CD4-positive, alpha-beta T cell (primary cell): Measurements from ENCODE around the gene SS18L1. TPM values are rescaled to one million over a fixed set of nuclear protein-coding genes. Genes with fewer than 3 reads are reported as not detected.

Experiments used
- ATAC-seq: fragments of 200-7000 bp; cut with Tn5 transposase; one replicate; pipeline ENCODE4 v1.10.0; 2022; ENCODE audit warnings: mild to moderate bottlenecking; ENCODE audit not compliant: poor library complexity
- CTCF ChIA-PET: fragments of 350-600 bp; sonication (Branson Sonifier 250); formaldehyde crosslinking; loops from one replicate; lab custom pipeline; 2021; ENCODE audit warnings: antibody characterized with exemption, inconsistent platforms; lab: Charles Lee
- POLR2A ChIA-PET: fragments of 350-600 bp; sonication (Branson Sonifier 250); formaldehyde crosslinking; loops from one replicate; lab custom pipeline; 2021; ENCODE audit warnings: antibody characterized with exemption, inconsistent platforms; lab: Charles Lee
- DNase-seq, 14 experiments: peaks; one replicate each; pipeline ENCODE4 v3.0.0-alpha.2; 2013 to 2020; ENCODE audit warnings: mixed read lengths in 2 of 14
- H3K27ac ChIP-seq, 2 donors: one replicate each; pipeline versions ENCODE4 v1.5.1 to v1.7.0; 2013; ENCODE audit warnings: low read length in 2 of 2, low read depth in 1 of 2, mild to moderate bottlenecking in 1 of 2
- H3K27me3 ChIP-seq, 2 experiments: 1 replicate in 1 of 2; 2 replicates in 1 of 2; pipeline versions ENCODE4 v1.6.1 to v1.7.0; 2013; ENCODE audit warnings: low read length in 2 of 2, control low read depth in 1 of 2, mild to moderate bottlenecking in 1 of 2, moderate library complexity in 1 of 2; ENCODE audit not compliant: insufficient read depth in 2 of 2, control insufficient read depth in 1 of 2
- H3K36me3 ChIP-seq: one replicate; pipeline ENCODE4 v1.6.1; 2013; ENCODE audit warnings: low read length, control low read depth; ENCODE audit not compliant: insufficient read depth
- H3K4me1 ChIP-seq: one replicate; pipeline ENCODE4 v1.6.1; 2013; ENCODE audit warnings: low read length, control low read depth; ENCODE audit not compliant: insufficient read depth
- H3K4me3 ChIP-seq: one replicate; pipeline ENCODE4 v1.5.1; 2013; ENCODE audit warnings: mild to moderate bottlenecking, low read length, moderate library complexity
- H3K9me3 ChIP-seq, 2 experiments: 1 replicate in 1 of 2; 2 replicates in 1 of 2; pipeline versions ENCODE4 v1.6.1 to v1.7.0; 2013; ENCODE audit warnings: low read length in 2 of 2, mild to moderate bottlenecking in 2 of 2, control low read depth in 1 of 2, moderate library complexity in 1 of 2; ENCODE audit not compliant: control insufficient read depth in 1 of 2, insufficient read depth in 1 of 2
- H3K27ac Mint-ChIP-seq: one replicate; pipeline ENCODE4 v1.8.0; 2020; ENCODE audit warnings: mixed read lengths
- H3K27me3 Mint-ChIP-seq: one replicate; pipeline ENCODE4 v1.8.0; 2021; ENCODE audit warnings: mixed read lengths
- H3K36me3 Mint-ChIP-seq: one replicate; pipeline ENCODE4 v1.8.0; 2021; ENCODE audit warnings: low read depth, mixed read lengths
- H3K4me1 Mint-ChIP-seq: one replicate; pipeline ENCODE4 v1.8.0; 2021; ENCODE audit warnings: low read depth, mixed read lengths
- H3K4me3 Mint-ChIP-seq: one replicate; pipeline ENCODE4 v1.8.0; 2020; ENCODE audit warnings: mild to moderate bottlenecking, mixed read lengths
- H3K9me3 Mint-ChIP-seq: one replicate; pipeline ENCODE4 v1.8.0; 2020; ENCODE audit warnings: mixed read lengths
- intact Hi-C, 2 experiments: fragments of 100-400 bp; cut with DNase I in 1 of 2; cut with micrococcal nuclease in 1 of 2; formaldehyde crosslinking; loops; one replicate each; pipeline versions ENCODE4 v1.15.1 to v1.9.0; 2023 to 2025; cut with DNase I, micrococcal nuclease
- total RNA-seq, 174 experiments: library from RNA in 2 of 174; stranded (reverse) in 2 of 174; gene quantifications; one replicate each; pipeline ENCODE4 v1.2.3 and lab custom pipeline; 2021 to 2026
- TF ChIP-seq, protein P1 (sequence below): fragments of 200-600 bp; IDR thresholded peaks from one replicate; pipeline ENCODE4 v1.8.0; 2022; ENCODE audit warnings: antibody characterized with exemption, mild to moderate bottlenecking

SS18L1 gene
- total RNA-seq, 2 experiments from 2014 or later, result 12.8 to 13.4 TPM

DNA sequence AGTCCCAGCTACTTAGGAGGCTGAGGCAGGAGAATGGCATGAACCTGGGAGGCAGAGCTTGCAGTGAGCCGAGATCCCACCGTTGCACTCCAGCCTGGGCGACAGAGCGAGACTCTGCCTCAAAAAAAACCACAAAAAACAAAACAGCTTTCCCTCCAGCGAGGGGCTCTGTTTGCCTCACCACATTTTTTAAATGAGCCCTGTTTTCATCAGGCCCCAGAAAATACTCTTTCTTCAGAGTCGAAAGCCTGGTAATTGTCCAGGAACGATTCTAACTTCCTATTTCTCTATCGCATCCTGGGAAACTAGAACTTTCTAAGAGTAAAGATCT lies 51.5 kb downstream of the SS18L1 start:
- Mint-ChIP-seq H3K9me3 (no peaks in the 10 kb centered on the region), H3K4me1 (no peaks in the 10 kb centered on the region), H3K27me3 (no peaks in the 10 kb centered on the region), H3K27ac (no peak overlapping the region), H3K36me3 (peaks cover 51% of the 10 kb centered on the region), H3K4me3 (no peak overlapping the region)
- Histone ChIP-seq H3K4me1 (no peaks in the 10 kb centered on the region), H3K9me3 (no peaks in the 10 kb centered on the region), H3K36me3 (peaks cover 62% of the 10 kb centered on the region), H3K4me3 (no peak overlapping the region), H3K27ac (no peak overlapping the region), H3K27me3 (no peaks in the 10 kb centered on the region)
- ChIA-PET POLR2A (no interaction called here), CTCF (no interaction called here)
- TF ChIP-seq, protein P1, sequence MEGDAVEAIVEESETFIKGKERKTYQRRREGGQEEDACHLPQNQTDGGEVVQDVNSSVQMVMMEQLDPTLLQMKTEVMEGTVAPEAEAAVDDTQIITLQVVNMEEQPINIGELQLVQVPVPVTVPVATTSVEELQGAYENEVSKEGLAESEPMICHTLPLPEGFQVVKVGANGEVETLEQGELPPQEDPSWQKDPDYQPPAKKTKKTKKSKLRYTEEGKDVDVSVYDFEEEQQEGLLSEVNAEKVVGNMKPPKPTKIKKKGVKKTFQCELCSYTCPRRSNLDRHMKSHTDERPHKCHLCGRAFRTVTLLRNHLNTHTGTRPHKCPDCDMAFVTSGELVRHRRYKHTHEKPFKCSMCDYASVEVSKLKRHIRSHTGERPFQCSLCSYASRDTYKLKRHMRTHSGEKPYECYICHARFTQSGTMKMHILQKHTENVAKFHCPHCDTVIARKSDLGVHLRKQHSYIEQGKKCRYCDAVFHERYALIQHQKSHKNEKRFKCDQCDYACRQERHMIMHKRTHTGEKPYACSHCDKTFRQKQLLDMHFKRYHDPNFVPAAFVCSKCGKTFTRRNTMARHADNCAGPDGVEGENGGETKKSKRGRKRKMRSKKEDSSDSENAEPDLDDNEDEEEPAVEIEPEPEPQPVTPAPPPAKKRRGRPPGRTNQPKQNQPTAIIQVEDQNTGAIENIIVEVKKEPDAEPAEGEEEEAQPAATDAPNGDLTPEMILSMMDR, result no peak
- ATAC-seq, result no peak
- intact Hi-C loops, result no loop called here
- no peak for DNase-seq

DNA sequence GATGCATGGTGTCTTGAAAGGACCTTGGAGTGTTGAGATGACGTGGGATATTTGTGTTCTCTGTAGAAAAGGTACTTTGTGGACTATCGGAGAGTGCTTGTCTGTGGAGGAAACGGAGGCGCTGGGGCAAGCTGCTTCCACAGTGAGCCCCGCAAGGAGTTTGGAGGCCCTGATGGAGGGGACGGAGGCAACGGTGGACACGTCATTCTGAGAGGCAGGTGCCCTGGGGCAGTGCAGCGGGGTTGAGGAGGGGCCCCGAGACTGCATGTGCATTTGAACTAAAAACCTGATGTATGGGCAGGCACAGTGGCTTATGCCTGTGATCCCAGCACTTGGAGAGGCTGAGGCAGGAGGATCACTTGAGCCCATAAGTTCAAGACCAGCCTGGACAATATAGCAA lies 52.2 kb downstream of the SS18L1 start:
- intact Hi-C loops, result no loop called here
- TF ChIP-seq, protein P1, result no peak
- Histone ChIP-seq H3K27me3 (no peaks in the 10 kb centered on the region), H3K36me3 (peaks cover 65% of the 10 kb centered on the region), H3K4me1 (no peaks in the 10 kb centered on the region), H3K4me3 (no peak overlapping the region), H3K9me3 (no peaks in the 10 kb centered on the region), H3K27ac (no peak overlapping the region)
- Mint-ChIP-seq H3K36me3 (peaks cover 51% of the 10 kb centered on the region), H3K27me3 (no peaks in the 10 kb centered on the region), H3K4me3 (no peak overlapping the region), H3K4me1 (no peaks in the 10 kb centered on the region), H3K27ac (no peak overlapping the region), H3K9me3 (no peaks in the 10 kb centered on the region)
- CTCF ChIA-PET, result no interaction called here
- ATAC-seq, result no peak
- no peak for DNase-seq
- POLR2A ChIA-PET, result interaction anchor here (0.6 kb wide), 1 partner anchor 382 kb away, joined by 3 read pairs; no protein-coding TSS in a partner anchor

DNA sequence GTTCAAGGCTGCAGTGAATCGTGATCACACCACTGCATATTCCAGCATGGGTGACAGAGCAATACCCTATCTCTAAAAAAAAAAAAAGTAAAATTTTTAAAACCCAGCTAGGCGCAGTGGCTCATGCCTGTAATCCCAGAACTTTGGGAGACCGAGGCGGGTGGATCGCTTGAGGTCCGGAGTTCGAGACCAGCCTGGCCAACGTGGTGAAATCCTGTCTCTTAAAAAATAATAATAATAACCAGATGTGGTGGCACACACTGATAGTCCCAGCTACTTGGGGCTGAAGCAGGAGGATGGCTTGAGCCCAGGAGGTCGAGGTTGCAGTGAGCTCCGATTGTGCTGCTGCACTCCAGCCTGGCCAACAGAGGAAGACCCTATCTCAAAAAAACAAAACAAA lies 52.7 kb downstream of the SS18L1 start:
- intact Hi-C loops, result no loop called here
- Histone ChIP-seq H3K9me3 (no peaks in the 10 kb centered on the region), H3K4me3 (no peak overlapping the region), H3K27ac (no peak overlapping the region), H3K4me1 (no peaks in the 10 kb centered on the region), H3K36me3 (peaks cover 65% of the 10 kb centered on the region), H3K27me3 (no peaks in the 10 kb centered on the region)
- no peak overlapping the region for H3K27ac Mint-ChIP-seq
- H3K4me3 Mint-ChIP-seq, result no peak overlapping the region
- H3K4me1 Mint-ChIP-seq, result no peaks in the 10 kb centered on the region
- H3K27me3 Mint-ChIP-seq, result no peaks in the 10 kb centered on the region
- ATAC-seq, result no peak
- CTCF ChIA-PET, result no interaction called here
- TF ChIP-seq, protein P1, result no peak
- H3K36me3 Mint-ChIP-seq, result peaks cover 53% of the 10 kb centered on the region
- H3K9me3 Mint-ChIP-seq, result no peaks in the 10 kb centered on the region
- no peak for DNase-seq
- POLR2A ChIA-PET, result interaction anchor here (0.6 kb wide), 1 partner anchor 381 kb away, joined by 3 read pairs; no protein-coding TSS in a partner anchor
